Fibroblast of lung (primary cell): ENCODE measurements around the gene TLE2.
"Not testable (repeated sequence)": the region's sequence is repeated elsewhere in the genome, so short reads cannot be mapped to it uniquely, and the experiment has no call there.

Experiments used
- CTCF ChIP-seq, 2 donors: IDR thresholded peaks in 1 of 2; conservative IDR thresholded peaks in 1 of 2; 1 replicate in 1 of 2; 2 replicates in 1 of 2; pipeline ENCODE4 v1.5.1; 2011 to 2012; ENCODE audit warnings: low read length in 2 of 2, control low read depth in 1 of 2, inconsistent platforms in 1 of 2, low read depth in 1 of 2, mild to moderate bottlenecking in 1 of 2
- EZH2 ChIP-seq: IDR thresholded peaks from 2 replicates; pipeline ENCODE4 v1.5.1; 2012; ENCODE audit warnings: low read length, control low read depth, mild to moderate bottlenecking; ENCODE audit errors: missing control alignments

GRCh38 chr19:3036977-3037544 lies 8.0 kb upstream of the TLE2 start:
- TF ChIP-seq CTCF (conservative IDR thresholded peaks at IDR 0.05 in 1 of 2, IDR thresholded peaks at IDR 0.05 in 1 of 2; ENCODE audit: low read depth in 1 of 2, low read length in 2 of 2); EZH2: not testable (repeated sequence)
